ENCODE results near the gene UQCRC1.

The UQCRC1 gene

GRCh38 chr3:48609088-48610005 lies at the start of gene UQCRC1:
UQCRC1 (minus strand) TSS chr3:48609646; CDS start chr3:48609620, 26 bp downstream.
- peak; percentile 24 to 84 for DNase-seq

GRCh38 chr3:48656841-48657281 lies 47.4 kb upstream of the UQCRC1 start:
- DNase-seq: no peak

- DNase-seq: no peak
Observed at GRCh38 chr3:48656061-48656840, 46.8 kb upstream of the UQCRC1 start.

DNA sequence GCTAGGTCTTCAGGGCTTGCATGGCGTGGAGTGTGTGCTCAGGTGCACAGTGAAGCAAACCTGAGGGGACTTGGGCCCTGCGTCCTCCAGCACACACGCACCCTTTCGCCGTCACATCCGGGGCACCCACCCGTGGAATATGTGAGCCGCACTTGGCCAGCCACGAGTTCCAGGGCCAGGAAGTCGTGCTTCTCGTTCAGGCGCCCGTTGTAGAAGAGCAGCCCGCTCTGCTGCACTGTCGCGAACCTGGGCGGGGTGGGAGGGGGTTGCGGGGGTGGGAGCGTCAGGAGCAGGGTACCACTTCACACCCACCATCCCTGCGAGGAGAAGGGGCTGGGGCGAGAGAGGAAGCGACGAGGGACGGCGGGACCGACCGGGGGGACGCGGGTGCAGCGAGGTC lies 46.2 kb upstream of the UQCRC1 start:
- DNase-seq: no peak

- no peak for DNase-seq
Observed at GRCh38 chr3:48655063-48655462, 45.6 kb upstream of the UQCRC1 start.

GRCh38 chr3:48652923-48653715 lies 43.7 kb upstream of the UQCRC1 start:
- no peak for DNase-seq

GRCh38 chr3:48651771-48652170 lies 42.3 kb upstream of the UQCRC1 start:
- DNase-seq: no peak

DNA sequence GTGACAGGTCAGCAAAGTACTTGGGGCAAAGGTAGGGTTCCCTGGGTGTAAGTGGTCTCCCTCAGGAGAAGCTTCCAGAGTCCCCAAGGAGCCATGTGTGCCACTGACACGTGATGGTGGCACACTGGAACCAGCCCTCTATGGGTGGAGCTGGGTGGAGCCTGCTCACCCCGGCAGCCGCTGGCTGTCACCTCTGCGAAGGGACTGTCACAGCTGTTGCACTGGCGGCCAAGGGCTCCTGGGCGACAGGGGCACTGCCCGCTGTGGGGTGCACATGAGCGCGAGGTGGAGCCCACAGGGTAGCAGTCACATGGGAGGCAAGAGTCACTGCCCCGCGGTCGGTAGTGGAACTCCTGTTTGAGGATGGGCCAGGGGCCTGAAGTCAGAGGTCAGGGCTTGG lies 41.3 kb upstream of the UQCRC1 start:
- no peak for DNase-seq

GRCh38 chr3:48648188-48648850 lies 38.9 kb upstream of the UQCRC1 start:
- no peak for DNase-seq

DNA sequence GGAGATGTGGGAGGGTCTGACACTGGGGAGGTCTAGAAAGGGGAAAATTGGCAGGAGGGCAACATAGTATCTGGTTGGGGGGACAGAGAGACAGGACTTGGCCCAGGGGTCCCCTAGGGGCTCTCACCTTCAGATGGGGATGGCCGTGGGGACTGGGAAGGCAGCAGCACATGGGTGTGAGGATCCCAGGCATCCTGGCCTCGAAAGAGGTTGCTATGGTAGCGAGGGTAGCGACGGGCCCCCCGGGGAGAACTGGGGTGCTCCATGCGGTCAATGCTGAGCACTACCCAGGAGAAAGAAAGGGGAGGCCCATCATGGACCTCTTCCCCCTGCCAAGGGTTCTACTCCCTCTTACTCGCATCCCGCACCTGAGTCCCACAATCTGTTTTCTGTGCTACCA lies 38.3 kb upstream of the UQCRC1 start:
- DNase-seq: no peak

DNA sequence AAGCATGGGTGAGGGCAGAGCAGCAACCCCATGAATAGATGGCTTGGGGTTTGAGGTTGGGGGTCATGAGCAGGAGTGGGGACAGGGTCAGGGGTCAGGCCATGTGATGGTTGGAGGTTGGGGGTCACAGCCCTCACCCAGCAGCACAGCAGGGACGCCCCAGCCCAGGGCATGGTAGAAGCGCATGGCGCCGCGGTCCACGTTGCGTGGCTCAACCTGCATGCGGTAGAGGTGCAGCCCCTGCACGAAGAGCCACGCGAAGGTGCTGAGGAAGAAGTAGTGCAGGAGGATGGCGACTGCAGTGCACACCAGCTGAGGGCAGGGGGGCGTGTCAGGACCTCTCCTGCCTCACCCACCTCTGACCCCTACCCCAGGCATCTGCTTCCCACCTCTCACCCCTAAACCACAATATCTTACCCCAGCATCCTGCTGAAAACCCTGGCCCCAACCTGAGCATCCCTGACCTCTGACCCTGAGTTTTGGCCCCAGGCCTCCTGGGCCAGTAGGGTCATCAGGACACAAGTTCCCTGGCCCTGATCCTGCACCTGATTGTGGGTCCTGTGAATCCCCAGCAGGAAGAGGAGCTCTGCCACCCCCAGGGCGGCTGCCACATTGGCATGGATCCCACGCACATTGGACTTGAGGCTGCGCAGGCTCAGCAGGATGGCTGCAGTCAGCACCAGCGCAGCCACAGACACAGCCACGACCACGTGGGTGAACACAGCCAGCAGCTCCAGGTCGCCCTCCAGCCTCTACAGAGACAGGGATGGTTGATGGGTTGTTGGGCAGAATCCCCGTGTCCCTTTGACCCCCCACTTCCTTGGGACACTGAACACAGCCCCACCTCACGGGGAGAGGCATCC lies 35.7 kb upstream of the UQCRC1 start:
- no peak for DNase-seq

DNA sequence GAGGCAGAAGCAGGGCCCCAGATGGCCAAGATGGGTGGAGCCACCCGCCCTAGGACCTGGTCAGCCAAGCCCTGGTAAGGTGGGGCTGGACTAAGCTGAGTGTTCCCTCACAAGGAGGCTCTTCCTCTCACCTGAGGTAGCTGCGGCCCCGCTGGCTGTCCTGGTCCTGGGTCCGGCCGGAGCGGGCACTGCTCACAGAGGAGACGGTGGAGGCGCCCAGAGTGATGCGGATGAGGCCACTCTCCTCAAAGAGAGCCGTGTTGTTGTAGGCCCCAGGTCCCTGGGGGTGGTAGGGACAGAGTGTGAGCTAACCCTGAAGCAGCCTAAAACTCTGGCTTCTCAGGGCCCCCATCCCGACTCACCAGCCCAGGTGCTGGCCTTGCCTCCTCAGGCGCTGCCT lies 33.2 kb upstream of the UQCRC1 start:
- no peak for DNase-seq

GRCh38 chr3:48641396-48641795 lies 31.9 kb upstream of the UQCRC1 start:
- no peak for DNase-seq

GRCh38 chr3:48639944-48640606 lies 30.6 kb upstream of the UQCRC1 start:
- DNase-seq: no peak

- no peak for DNase-seq
Observed at GRCh38 chr3:48637305-48637704, 27.9 kb upstream of the UQCRC1 start.

DNA sequence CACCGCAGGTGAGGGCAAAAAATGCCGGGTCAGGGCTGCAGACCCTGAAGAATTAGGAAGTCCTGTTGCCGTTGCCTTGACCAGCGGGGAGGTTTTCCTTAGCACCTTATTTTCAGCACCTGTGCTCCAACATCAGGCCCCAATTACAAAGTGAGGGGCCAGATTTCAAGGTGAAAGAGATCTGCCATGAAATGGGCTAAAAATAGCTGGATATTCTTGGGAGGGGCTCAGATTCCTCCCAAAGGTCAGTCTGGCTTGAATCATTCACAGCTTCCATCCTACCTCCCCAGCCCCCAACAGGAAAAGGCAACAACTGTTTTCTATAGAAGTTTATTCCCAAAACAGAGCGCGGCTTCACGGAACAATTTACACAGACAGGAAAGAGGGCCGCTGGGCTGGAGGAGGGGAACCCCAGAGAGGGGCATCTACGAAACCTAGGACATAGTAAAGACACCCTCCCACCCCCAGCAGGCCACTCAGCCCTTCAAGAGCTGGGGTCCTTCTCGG lies 26.8 kb upstream of the UQCRC1 start:
- DNase-seq: no peak

DNA sequence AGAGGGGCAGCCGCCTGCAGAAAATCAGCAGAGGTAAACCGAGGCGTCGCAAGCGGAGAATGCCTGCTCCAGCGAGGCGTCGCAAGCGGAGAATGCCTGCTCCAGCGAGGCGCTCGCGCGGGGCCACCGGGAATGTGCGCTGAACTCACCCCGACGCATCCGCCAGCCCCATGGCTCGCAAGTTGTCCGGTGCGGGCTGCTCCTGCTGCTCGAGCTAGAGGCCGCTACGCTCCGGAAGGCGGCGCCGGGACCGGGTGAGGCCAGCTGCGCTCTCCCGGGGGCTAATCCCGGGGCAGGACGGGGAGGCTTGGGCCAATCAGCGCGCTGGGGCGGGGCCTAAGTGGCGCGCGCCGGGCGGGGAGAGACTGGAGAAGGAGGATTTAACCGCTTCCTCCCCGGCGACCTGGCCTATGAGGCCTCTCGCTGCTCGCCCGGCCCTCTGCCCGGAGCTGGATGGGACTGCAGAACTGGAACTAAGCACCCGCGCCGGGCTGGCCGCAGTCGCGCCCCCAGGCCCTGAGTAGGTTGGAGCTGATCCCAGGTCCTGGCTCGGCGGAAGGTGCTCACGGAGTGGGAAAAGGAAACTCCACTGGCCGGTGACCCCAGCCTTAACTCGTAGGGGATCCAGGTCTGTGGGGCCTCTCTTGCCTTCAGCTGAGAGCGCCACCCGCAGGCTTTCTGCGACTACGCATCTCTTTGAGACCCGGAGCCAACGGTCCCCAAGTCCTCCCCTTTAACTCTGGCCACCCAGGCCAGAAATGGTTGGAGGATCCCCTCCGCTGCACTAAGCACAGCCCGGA lies 26.0 kb upstream of the UQCRC1 start, which contains the start of gene SLC26A6:
TSS of gene SLC26A6 (minus strand) at position 240 of the 800 bp plus-strand sequence. CDS start at position 172, 68 bp downstream.
- DNase-seq: peak; percentile 61 to 86

GRCh38 chr3:48634661-48635221 lies 25.3 kb upstream of the UQCRC1 start:
- DNase-seq: peak in 1 of 2 experiments; percentile 30

DNA sequence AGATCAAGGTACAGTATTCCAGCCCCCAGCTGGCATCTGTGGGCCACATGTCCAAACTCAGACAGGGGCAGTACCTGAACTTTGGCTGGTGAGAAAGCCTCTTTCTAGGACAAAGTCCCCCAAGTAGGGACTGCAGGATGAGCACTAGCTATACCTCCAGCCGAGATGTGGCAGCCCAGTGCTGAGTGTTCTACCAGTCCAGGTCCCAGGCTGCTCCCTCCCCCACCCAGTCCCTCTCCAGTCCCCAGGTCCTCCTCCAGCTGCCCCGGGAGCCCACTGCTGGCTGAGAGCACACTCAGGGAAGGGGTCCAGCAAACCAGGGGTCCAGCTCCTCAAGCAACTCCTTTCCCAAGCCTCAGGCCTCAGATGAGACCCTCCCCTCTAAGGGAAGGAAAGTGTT lies 24.3 kb upstream of the UQCRC1 start:
- no peak for DNase-seq

All from SW 1271 (cell line).